Liver (tissue), 9 donors: ENCODE results near the gene CLDN8. TPM values are rescaled to one million over a fixed set of nuclear protein-coding genes. Genes with fewer than 3 reads are reported as not detected.

Experiments used
- DNase-seq: peaks from one replicate; pipeline ENCODE4 v3.0.0-alpha.2; 2017; ENCODE audit warnings: low spot score
- H3K27ac ChIP-seq, 2 donors: one replicate each; pipeline ENCODE4 v1.7.0; 2013; ENCODE audit warnings: inconsistent platforms in 2 of 2, low read length in 2 of 2, control low read depth in 1 of 2, low read depth in 1 of 2, mild to moderate bottlenecking in 1 of 2
- H3K27me3 ChIP-seq, 4 donors: one replicate each; pipeline versions ENCODE4 v1.6.1 to v1.7.0; 2013; ENCODE audit warnings: low read length in 3 of 4, inconsistent platforms in 1 of 4, mild to moderate bottlenecking in 1 of 4, moderate library complexity in 1 of 4; ENCODE audit not compliant: control insufficient read depth in 4 of 4, insufficient read depth in 4 of 4
- H3K36me3 ChIP-seq, 4 donors: one replicate each; pipeline versions ENCODE4 v1.6.1 to v1.7.0; 2013; ENCODE audit warnings: low read length in 3 of 4, mild to moderate bottlenecking in 3 of 4, low read depth in 1 of 4, moderate library complexity in 1 of 4; ENCODE audit not compliant: control insufficient read depth in 4 of 4, insufficient read depth in 3 of 4
- H3K4me1 ChIP-seq, 4 donors: one replicate each; pipeline versions ENCODE4 v1.6.1 to v1.7.0; 2013; ENCODE audit warnings: low read length in 3 of 4, mild to moderate bottlenecking in 3 of 4, moderate library complexity in 1 of 4; ENCODE audit not compliant: control insufficient read depth in 4 of 4, insufficient read depth in 4 of 4
- H3K4me3 ChIP-seq, 3 donors: one replicate each; pipeline versions ENCODE4 v1.6.1 to v1.7.0; 2013; ENCODE audit warnings: low read length in 3 of 3, control low read depth in 1 of 3, low read depth in 1 of 3, mild to moderate bottlenecking in 1 of 3
- H3K9ac ChIP-seq, 2 donors: one replicate each; pipeline ENCODE4 v1.7.0; 2013; ENCODE audit warnings: low read length in 2 of 2, mild to moderate bottlenecking in 2 of 2, moderate library complexity in 2 of 2, control low read depth in 1 of 2, low read depth in 1 of 2
- H3K9me3 ChIP-seq, 4 donors: one replicate each; pipeline versions ENCODE4 v1.6.1 to v1.7.0; 2013; ENCODE audit warnings: low read length in 3 of 4; ENCODE audit not compliant: control insufficient read depth in 4 of 4
- EGR1 ChIP-seq, 2 donors: IDR thresholded peaks; 2 replicates each; pipeline ENCODE4 v1.6.1; 2016 to 2018; ENCODE audit warnings: antibody characterized with exemption in 2 of 2, low read depth in 2 of 2
- FOXA1 ChIP-seq: IDR thresholded peaks from 2 replicates; pipeline ENCODE4 v1.6.1; 2016; ENCODE audit warnings: antibody characterized with exemption
- FOXA2 ChIP-seq: IDR thresholded peaks from 2 replicates; pipeline ENCODE4 v1.6.1; 2016; ENCODE audit warnings: antibody characterized with exemption
- GABPA ChIP-seq, 2 donors: IDR thresholded peaks in 1 of 2; conservative IDR thresholded peaks in 1 of 2; 2 replicates each; pipeline ENCODE4 v1.6.1; 2016; ENCODE audit warnings: antibody characterized with exemption in 2 of 2, mild to moderate bottlenecking in 1 of 2, moderate library complexity in 1 of 2
- HNF4A ChIP-seq, 2 donors: conservative IDR thresholded peaks; 2 replicates each; pipeline ENCODE4 v1.6.1; 2016; ENCODE audit warnings: antibody characterized with exemption in 2 of 2, mild to moderate bottlenecking in 2 of 2
- HNF4G ChIP-seq: IDR thresholded peaks from 2 replicates; pipeline ENCODE4 v1.6.1; 2016; ENCODE audit warnings: antibody characterized with exemption
- JUND ChIP-seq, 2 donors: IDR thresholded peaks; 2 replicates each; pipeline ENCODE4 v1.6.1; 2016; ENCODE audit warnings: antibody characterized with exemption in 2 of 2
- NR2F2 ChIP-seq: IDR thresholded peaks from 2 replicates; pipeline ENCODE4 v1.6.1; 2016; ENCODE audit warnings: antibody characterized with exemption
- RAD21 ChIP-seq, 2 donors: IDR thresholded peaks; 2 replicates each; pipeline ENCODE4 v1.6.1; 2016; ENCODE audit warnings: antibody characterized with exemption in 2 of 2, mild to moderate bottlenecking in 2 of 2
- RXRA ChIP-seq, 2 donors: IDR thresholded peaks; 2 replicates each; pipeline ENCODE4 v1.6.1; 2017 to 2018; ENCODE audit warnings: antibody characterized with exemption in 2 of 2, mild to moderate bottlenecking in 1 of 2
- SP1 ChIP-seq: IDR thresholded peaks from 2 replicates; pipeline ENCODE4 v1.6.1; 2018; ENCODE audit warnings: antibody characterized with exemption, mild to moderate bottlenecking
- YY1 ChIP-seq: IDR thresholded peaks from 2 replicates; pipeline ENCODE4 v1.6.1; 2016; ENCODE audit warnings: antibody characterized with exemption, mild to moderate bottlenecking
- WGBS: extraction: QIAGEN DNeasy Blood & Tissue Kit; methylation state at CpG from one replicate; pipeline ENCODE4 v1.1.7; 2013; 5-methylcytosine and 5-hydroxymethylcytosine counted together
- polyA plus RNA-seq, 2 donors: library from polyadenylated mRNA; stranded (reverse) in 1 of 2; unstranded in 1 of 2; fragments of 200-250 nt in 1 of 2; fragments of >200 nt in 1 of 2; fragmentation: Nextera tagmentation in 1 of 2; extraction: Ambion mirVana in 1 of 2; gene quantifications; one replicate each; pipeline versions ENCODE4 v1.2.1 to v1.2.3, GENCODE V29; 2013 to 2015
- total RNA-seq, 2 donors: library from RNA; depleted of rRNA; stranded (reverse); fragments of >200 nt; gene quantifications; one replicate each; pipeline ENCODE4 v1.2.3, GENCODE V29; 2014
- TF ChIP-seq, protein P1 (sequence below): IDR thresholded peaks from 2 replicates; pipeline ENCODE4 v1.6.1; 2016; ENCODE audit warnings: antibody characterized with exemption
- TF ChIP-seq, protein P2 (sequence below): fragments of 150-350 bp; IDR thresholded peaks from 2 replicates; pipeline ENCODE4 v1.5.1; 2017; ENCODE audit warnings: improper control_type of control experiment, low read depth, low read length; ENCODE audit not compliant: missing input control
- TF ChIP-seq, protein P3 (sequence below): IDR thresholded peaks from 2 replicates; pipeline ENCODE4 v1.6.1; 2016; ENCODE audit warnings: antibody characterized with exemption
- TF ChIP-seq, protein P4 (sequence below): IDR thresholded peaks from 2 replicates; pipeline ENCODE4 v1.6.1; 2016; ENCODE audit warnings: antibody characterized with exemption
- donor health status: healthy.
- donor health status: healthy.
- donor health status: healthy.
- donor health status: healthy.
- donor health status: healthy.

CLDN8 gene
- total and polyA plus RNA-seq, 4 donors, result 0.10 TPM; not detected in 3

DNA sequence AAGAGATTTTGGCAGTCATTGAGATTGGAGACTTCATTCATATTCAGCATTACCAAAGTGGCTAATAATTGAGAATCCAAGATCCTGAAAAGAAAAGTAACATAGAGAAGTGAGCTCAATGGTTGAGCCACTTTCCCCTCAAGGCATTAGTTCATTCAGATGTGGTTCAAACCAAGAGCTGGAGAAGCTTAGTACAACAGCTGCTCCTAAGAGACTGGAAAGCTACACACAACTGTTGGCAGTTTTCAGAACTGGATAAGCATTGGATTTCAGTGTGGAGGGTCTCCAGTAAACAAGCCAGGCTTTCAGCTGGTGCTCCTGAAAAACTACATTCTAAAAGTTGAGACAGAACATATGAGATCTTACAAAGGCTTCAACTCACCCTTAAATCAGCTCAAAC is 29.2 kb upstream of the CLDN8 start:
- Histone ChIP-seq H3K9ac (no peak overlapping the region), H3K4me1 (no peaks in the 10 kb centered on the region), H3K27ac (no peak overlapping the region), H3K36me3 (no peaks in the 10 kb centered on the region), H3K9me3 (no peaks in the 10 kb centered on the region), H3K27me3 (peaks cover 0 to 7% (median 0%) of the 10 kb centered on the region in 4 donors), H3K4me3 (no peak overlapping the region)
- TF ChIP-seq HNF4A (conservative IDR thresholded peaks at IDR 0.05), result no peak
- TF ChIP-seq YY1, result no peak
- no peak for TF ChIP-seq FOXA2
- TF ChIP-seq HNF4G, result no peak
- TF ChIP-seq, protein P1, sequence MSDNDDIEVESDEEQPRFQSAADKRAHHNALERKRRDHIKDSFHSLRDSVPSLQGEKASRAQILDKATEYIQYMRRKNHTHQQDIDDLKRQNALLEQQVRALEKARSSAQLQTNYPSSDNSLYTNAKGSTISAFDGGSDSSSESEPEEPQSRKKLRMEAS, result no peak
- no peak for TF ChIP-seq EGR1 (IDR thresholded peaks at IDR 0.05; ENCODE audit: low read depth in 2 of 2)
- DNase-seq, result no peak

DNA sequence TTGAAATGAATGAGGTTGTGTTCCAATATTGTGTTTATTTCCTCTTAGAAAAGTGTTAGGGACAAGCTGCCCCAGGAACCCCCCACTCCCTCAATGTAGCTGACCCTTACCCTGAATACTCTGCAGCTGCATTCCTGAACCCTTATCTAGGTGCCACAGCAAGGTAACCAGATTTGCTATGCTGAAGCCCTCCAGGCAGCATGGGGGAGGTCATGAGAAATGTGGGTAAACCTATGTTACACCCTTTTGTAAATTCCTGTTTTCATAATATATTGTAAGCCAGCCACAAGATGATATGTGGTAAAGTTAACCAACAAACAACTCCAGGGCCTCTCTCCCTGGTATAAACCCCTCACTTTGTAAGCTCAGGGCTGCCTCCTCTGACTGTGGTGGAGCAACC is 27.8 kb upstream of the CLDN8 start:
- Histone ChIP-seq H3K4me3 (no peak overlapping the region), H3K4me1 (no peaks in the 10 kb centered on the region), H3K27ac (no peak overlapping the region), H3K27me3 (peaks cover 0 to 5% (median 0%) of the 10 kb centered on the region in 4 donors), H3K9me3 (no peaks in the 10 kb centered on the region), H3K9ac (no peak overlapping the region), H3K36me3 (no peaks in the 10 kb centered on the region)
- TF ChIP-seq RXRA (IDR thresholded peaks at IDR 0.05) (no peak), EGR1 (IDR thresholded peaks at IDR 0.05; ENCODE audit: low read depth in 2 of 2) (no peak), YY1 (no peak), HNF4G (no peak), FOXA2 (no peak), GABPA (IDR thresholded peaks at IDR 0.05 in 1 of 2, conservative IDR thresholded peaks at IDR 0.05 in 1 of 2) (no peak), NR2F2 (no peak), HNF4A (conservative IDR thresholded peaks at IDR 0.05) (no peak), JUND (IDR thresholded peaks at IDR 0.05) (no peak), FOXA1 (no peak), SP1 (no peak), RAD21 (IDR thresholded peaks at IDR 0.05) (no peak)
- TF ChIP-seq, protein P1, result no peak
- TF ChIP-seq, protein P2, sequence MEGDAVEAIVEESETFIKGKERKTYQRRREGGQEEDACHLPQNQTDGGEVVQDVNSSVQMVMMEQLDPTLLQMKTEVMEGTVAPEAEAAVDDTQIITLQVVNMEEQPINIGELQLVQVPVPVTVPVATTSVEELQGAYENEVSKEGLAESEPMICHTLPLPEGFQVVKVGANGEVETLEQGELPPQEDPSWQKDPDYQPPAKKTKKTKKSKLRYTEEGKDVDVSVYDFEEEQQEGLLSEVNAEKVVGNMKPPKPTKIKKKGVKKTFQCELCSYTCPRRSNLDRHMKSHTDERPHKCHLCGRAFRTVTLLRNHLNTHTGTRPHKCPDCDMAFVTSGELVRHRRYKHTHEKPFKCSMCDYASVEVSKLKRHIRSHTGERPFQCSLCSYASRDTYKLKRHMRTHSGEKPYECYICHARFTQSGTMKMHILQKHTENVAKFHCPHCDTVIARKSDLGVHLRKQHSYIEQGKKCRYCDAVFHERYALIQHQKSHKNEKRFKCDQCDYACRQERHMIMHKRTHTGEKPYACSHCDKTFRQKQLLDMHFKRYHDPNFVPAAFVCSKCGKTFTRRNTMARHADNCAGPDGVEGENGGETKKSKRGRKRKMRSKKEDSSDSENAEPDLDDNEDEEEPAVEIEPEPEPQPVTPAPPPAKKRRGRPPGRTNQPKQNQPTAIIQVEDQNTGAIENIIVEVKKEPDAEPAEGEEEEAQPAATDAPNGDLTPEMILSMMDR, result no peak
- TF ChIP-seq, protein P3, sequence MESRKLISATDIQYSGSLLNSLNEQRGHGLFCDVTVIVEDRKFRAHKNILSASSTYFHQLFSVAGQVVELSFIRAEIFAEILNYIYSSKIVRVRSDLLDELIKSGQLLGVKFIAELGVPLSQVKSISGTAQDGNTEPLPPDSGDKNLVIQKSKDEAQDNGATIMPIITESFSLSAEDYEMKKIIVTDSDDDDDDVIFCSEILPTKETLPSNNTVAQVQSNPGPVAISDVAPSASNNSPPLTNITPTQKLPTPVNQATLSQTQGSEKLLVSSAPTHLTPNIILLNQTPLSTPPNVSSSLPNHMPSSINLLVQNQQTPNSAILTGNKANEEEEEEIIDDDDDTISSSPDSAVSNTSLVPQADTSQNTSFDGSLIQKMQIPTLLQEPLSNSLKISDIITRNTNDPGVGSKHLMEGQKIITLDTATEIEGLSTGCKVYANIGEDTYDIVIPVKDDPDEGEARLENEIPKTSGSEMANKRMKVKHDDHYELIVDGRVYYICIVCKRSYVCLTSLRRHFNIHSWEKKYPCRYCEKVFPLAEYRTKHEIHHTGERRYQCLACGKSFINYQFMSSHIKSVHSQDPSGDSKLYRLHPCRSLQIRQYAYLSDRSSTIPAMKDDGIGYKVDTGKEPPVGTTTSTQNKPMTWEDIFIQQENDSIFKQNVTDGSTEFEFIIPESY, result no peak
- no peak for DNase-seq

DNA sequence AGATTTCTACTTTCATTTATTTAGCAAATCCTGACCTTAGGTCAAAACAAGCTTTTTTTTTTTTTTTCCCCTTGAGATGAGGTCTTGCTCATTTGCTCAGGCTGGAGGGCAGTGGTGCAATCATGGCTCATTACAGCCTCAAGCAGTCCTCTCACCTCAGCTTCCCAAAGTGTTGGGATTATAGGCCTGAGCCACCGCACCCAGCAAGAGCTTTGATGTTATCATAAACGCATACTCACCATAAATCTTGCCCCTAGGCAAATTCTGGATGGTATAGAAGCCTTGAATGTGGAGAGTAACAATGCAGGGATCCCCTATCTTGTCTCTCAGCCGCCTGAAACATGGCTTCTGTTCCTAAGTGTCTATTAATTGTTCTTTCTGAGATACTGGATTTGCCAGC is 24.8 kb upstream of the CLDN8 start:
- Histone ChIP-seq H3K9ac (no peak overlapping the region), H3K27ac (no peak overlapping the region), H3K9me3 (no peaks in the 10 kb centered on the region), H3K4me3 (no peak overlapping the region), H3K4me1 (no peaks in the 10 kb centered on the region), H3K36me3 (no peaks in the 10 kb centered on the region), H3K27me3 (peaks cover 0 to 4% (median 0%) of the 10 kb centered on the region in 4 donors)
- TF ChIP-seq, protein P4, sequence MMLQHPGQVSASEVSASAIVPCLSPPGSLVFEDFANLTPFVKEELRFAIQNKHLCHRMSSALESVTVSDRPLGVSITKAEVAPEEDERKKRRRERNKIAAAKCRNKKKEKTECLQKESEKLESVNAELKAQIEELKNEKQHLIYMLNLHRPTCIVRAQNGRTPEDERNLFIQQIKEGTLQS, result no peak
- TF ChIP-seq EGR1 (IDR thresholded peaks at IDR 0.05; ENCODE audit: low read depth in 2 of 2) (no peak), RXRA (IDR thresholded peaks at IDR 0.05) (no peak)
- no peak for DNase-seq
- 69% methylated on average over 3 of the region's 3 CpGs for WGBS
